ENCODE measurements around the gene M6PR. TPM values are rescaled to one million over a fixed set of nuclear protein-coding genes. Genes with fewer than 3 reads are reported as not detected.
"Not testable (repeated sequence)": the region's sequence is repeated elsewhere in the genome, so short reads cannot be mapped to it uniquely, and the experiment has no call there.

M6PR gene
- total and polyA plus RNA-seq, 10 donors, result 75.2 to 217 (median 158) TPM

- H3K36me3 ChIP-seq, result peaks cover 5 to 78% (median 40%) of the 10 kb centered on the region in 6 donors
- intact Hi-C loops (cut with DNase I; ENCODE audit: low total_unique reads), result no loop called here
- TF ChIP-seq CTCF (IDR thresholded peaks at IDR 0.05 in 8 of 11, conservative IDR thresholded peaks at IDR 0.05 in 3 of 11), result no peak
- H3K27ac ChIP-seq, result no peak overlapping the region
- no peaks in the 10 kb centered on the region for H3K27me3 ChIP-seq (replicated peaks in 1 of 7)
- 91 to 96% (median 93%) methylated on average over 7 of the region's 7 CpGs for WGBS, 5 donors
- no peaks in the 10 kb centered on the region for H3K9me3 ChIP-seq
- no peak overlapping the region for H3K4me3 ChIP-seq
- no peak for DNase-seq
- H3K4me1 ChIP-seq, result no peaks in the 10 kb centered on the region
Observed at GRCh38 chr12:8936735-8937134, 12.7 kb downstream of the M6PR start.

GRCh38 chr12:8934080-8934479 lies 15.4 kb downstream of the M6PR start:
- H3K36me3 ChIP-seq, result peaks cover 0 to 93% (median 40%) of the 10 kb centered on the region in 6 donors
- DNase-seq; H3K4me1 ChIP-seq; H3K27ac ChIP-seq; H3K9me3 ChIP-seq; H3K4me3 ChIP-seq; intact Hi-C loops (cut with DNase I; ENCODE audit: low total_unique reads); H3K27me3 ChIP-seq (replicated peaks in 1 of 7): not testable (repeated sequence)
- 86 to 92% (median 91%) methylated on average over 3 to 4 of the region's 4 CpGs for WGBS, 5 donors

GRCh38 chr12:8932464-8932863 lies 17.0 kb downstream of the M6PR start:
- DNase-seq; H3K4me1 ChIP-seq; H3K27ac ChIP-seq; H3K9me3 ChIP-seq; intact Hi-C loops (cut with DNase I; ENCODE audit: low total_unique reads); H3K27me3 ChIP-seq (replicated peaks in 1 of 7); H3K4me3 ChIP-seq: not testable (repeated sequence)
- 93 to 97% (median 97%) methylated on average over 2 to 3 of the region's 3 CpGs for WGBS, 5 donors
- H3K36me3 ChIP-seq, result peaks cover 0 to 90% (median 29%) of the 10 kb centered on the region in 6 donors

- H3K27ac ChIP-seq; H3K27me3 ChIP-seq (replicated peaks in 1 of 7); H3K9me3 ChIP-seq; H3K4me1 ChIP-seq; H3K4me3 ChIP-seq; intact Hi-C loops (cut with DNase I; ENCODE audit: low total_unique reads); DNase-seq: not testable (repeated sequence)
- WGBS, 5 donors, result 82 to 88% (median 86%) methylated on average over 4 of the region's 4 CpGs
- H3K36me3 ChIP-seq, result peaks cover 0 to 83% (median 21%) of the 10 kb centered on the region in 6 donors
Observed at GRCh38 chr12:8930655-8931323, 18.7 kb downstream of the M6PR start.

GRCh38 chr12:8922544-8922943 lies 26.9 kb downstream of the M6PR start:
- H3K36me3 ChIP-seq, result peaks cover 0 to 81% (median 25%) of the 10 kb centered on the region in 6 donors
- intact Hi-C loops (cut with DNase I; ENCODE audit: low total_unique reads), result no loop called here
- no peak for DNase-seq
- TF ChIP-seq POLR2A (IDR thresholded peaks at IDR 0.05) (no peak), POLR2AphosphoS5 (IDR thresholded peaks at IDR 0.05) (no peak), CTCF (IDR thresholded peaks at IDR 0.05 in 8 of 11, conservative IDR thresholded peaks at IDR 0.05 in 3 of 11) (no peak)
- no peaks in the 10 kb centered on the region for H3K27me3 ChIP-seq (replicated peaks in 1 of 7)
- no peak overlapping the region for H3K4me3 ChIP-seq
- 93 to 95% (median 95%) methylated on average over 5 of the region's 5 CpGs for WGBS, 5 donors
- no peaks in the 10 kb centered on the region for H3K9me3 ChIP-seq
- H3K27ac ChIP-seq, result no peak overlapping the region
- no peaks in the 10 kb centered on the region for H3K4me1 ChIP-seq

- WGBS, 5 donors, result 82 to 94% (median 89%) methylated on average over 3 to 4 of the region's 4 CpGs
- peaks cover 0 to 60% (median 23%) of the 10 kb centered on the region in 6 donors for H3K36me3 ChIP-seq
Observed at GRCh38 chr12:8919643-8920042, 29.8 kb downstream of the M6PR start.

More at GRCh38 chr12:8919643-8920042, 29.8 kb downstream of the M6PR start:
- H3K27ac ChIP-seq; intact Hi-C loops (cut with DNase I; ENCODE audit: low total_unique reads); H3K4me3 ChIP-seq; H3K27me3 ChIP-seq (replicated peaks in 1 of 7); H3K9me3 ChIP-seq; DNase-seq: not testable (repeated sequence)
- peaks cover 7 to 26% (median 13%) of the 10 kb centered on the region in 6 donors for H3K4me1 ChIP-seq
